Nephron progenitor cell (in vitro differentiated cells): ENCODE data around the gene CLDN16.

Experiments used
- DNase-seq: peaks from one replicate; pipeline ENCODE4 v3.0.0; 2021
- H3K27ac Mint-ChIP-seq: 2 replicates; pipeline ENCODE4 v1.8.0; 2021; ENCODE audit warnings: mild to moderate bottlenecking, moderate library complexity, mixed read lengths
- H3K27me3 Mint-ChIP-seq: 2 replicates; pipeline ENCODE4 v1.8.0; 2021; ENCODE audit warnings: mild to moderate bottlenecking, low read depth, mixed read lengths; ENCODE audit not compliant: poor library complexity
- H3K36me3 Mint-ChIP-seq: 2 replicates; pipeline ENCODE4 v1.8.0; 2021; ENCODE audit warnings: low read depth, mixed read lengths
- H3K4me1 Mint-ChIP-seq: 2 replicates; pipeline ENCODE4 v1.8.0; 2021; ENCODE audit warnings: mixed read lengths
- H3K4me3 Mint-ChIP-seq: 2 replicates; pipeline ENCODE4 v1.8.0; 2021; ENCODE audit warnings: mild to moderate bottlenecking, moderate library complexity, mixed read lengths
- H3K9me3 Mint-ChIP-seq: 2 replicates; pipeline ENCODE4 v1.8.0; 2021; ENCODE audit warnings: mild to moderate bottlenecking, moderate library complexity, mixed read lengths
- TF ChIP-seq, protein P1 (sequence below): fragments of 200-600 bp; sonication (generic); IDR thresholded peaks from 2 replicates; pipeline ENCODE4 v1.5.0; 2021; ENCODE audit warnings: antibody characterized with exemption

Gene CLDN16

GRCh38 chr3:190397889-190398288 is 9.9 kb downstream of the CLDN16 start:
- Mint-ChIP-seq H3K27me3 (no peaks in the 10 kb centered on the region), H3K4me3 (no peak overlapping the region), H3K4me1 (no peaks in the 10 kb centered on the region), H3K36me3 (no peaks in the 10 kb centered on the region), H3K9me3 (no peaks in the 10 kb centered on the region), H3K27ac (no peak overlapping the region)
- DNase-seq, result no peak
- TF ChIP-seq, protein P1, sequence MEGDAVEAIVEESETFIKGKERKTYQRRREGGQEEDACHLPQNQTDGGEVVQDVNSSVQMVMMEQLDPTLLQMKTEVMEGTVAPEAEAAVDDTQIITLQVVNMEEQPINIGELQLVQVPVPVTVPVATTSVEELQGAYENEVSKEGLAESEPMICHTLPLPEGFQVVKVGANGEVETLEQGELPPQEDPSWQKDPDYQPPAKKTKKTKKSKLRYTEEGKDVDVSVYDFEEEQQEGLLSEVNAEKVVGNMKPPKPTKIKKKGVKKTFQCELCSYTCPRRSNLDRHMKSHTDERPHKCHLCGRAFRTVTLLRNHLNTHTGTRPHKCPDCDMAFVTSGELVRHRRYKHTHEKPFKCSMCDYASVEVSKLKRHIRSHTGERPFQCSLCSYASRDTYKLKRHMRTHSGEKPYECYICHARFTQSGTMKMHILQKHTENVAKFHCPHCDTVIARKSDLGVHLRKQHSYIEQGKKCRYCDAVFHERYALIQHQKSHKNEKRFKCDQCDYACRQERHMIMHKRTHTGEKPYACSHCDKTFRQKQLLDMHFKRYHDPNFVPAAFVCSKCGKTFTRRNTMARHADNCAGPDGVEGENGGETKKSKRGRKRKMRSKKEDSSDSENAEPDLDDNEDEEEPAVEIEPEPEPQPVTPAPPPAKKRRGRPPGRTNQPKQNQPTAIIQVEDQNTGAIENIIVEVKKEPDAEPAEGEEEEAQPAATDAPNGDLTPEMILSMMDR, result no peak

DNA sequence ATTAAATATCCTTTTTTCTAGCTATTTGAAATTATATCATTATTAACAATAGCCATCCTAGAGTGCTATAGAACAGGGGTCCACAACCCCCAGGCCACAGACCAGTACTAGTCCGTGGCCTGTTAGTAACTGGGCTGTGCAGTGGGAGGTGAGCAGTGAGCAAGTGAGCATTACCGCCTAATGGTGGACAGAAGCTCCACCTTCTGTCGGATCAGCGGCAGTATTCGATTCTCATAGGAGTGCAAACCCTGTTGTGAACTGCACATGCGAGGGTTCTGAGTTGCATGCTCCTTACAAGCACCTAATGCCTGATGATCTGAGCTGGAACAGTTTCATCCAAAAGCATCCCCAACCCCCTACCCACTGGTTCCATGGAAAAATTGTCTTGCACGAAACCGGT is 11.7 kb downstream of the CLDN16 start:
- Mint-ChIP-seq H3K27me3 (no peaks in the 10 kb centered on the region), H3K4me1 (no peaks in the 10 kb centered on the region), H3K27ac (no peak overlapping the region), H3K4me3 (no peak overlapping the region), H3K36me3 (no peaks in the 10 kb centered on the region), H3K9me3 (no peaks in the 10 kb centered on the region)
- TF ChIP-seq, protein P1, result no peak
- no peak for DNase-seq

DNA sequence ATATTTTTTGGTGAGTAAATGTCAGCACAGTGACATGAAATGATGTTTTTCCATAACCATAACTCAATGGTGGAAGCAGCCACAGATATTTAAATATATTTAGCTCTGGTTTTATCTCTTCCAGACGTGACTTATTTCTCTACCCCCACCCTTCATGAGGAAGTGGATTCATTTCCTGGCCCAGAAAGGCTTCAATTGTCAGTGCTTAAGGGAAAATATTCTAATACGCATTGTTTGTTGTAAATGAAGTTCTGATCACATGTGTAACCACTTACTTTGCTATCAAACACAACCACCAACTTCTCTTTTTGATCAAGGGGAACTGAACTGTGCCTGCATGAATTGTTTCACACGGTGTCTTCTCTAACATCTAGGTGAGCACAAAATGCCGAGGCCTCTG is 14.0 kb downstream of the CLDN16 start:
- TF ChIP-seq, protein P1, result no peak
- no peaks in the 10 kb centered on the region for H3K27me3 Mint-ChIP-seq
- H3K4me3 Mint-ChIP-seq, result no peak overlapping the region
- no peaks in the 10 kb centered on the region for H3K36me3 Mint-ChIP-seq
- no peak for DNase-seq
- H3K4me1 Mint-ChIP-seq, result no peaks in the 10 kb centered on the region
- no peaks in the 10 kb centered on the region for H3K9me3 Mint-ChIP-seq
- H3K27ac Mint-ChIP-seq, result no peak overlapping the region

GRCh38 chr3:190404715-190405114 is 16.8 kb downstream of the CLDN16 start:
- Mint-ChIP-seq H3K4me3 (no peak overlapping the region), H3K9me3 (no peaks in the 10 kb centered on the region), H3K27me3 (no peaks in the 10 kb centered on the region), H3K27ac (no peak overlapping the region), H3K4me1 (no peaks in the 10 kb centered on the region), H3K36me3 (no peaks in the 10 kb centered on the region)
- TF ChIP-seq, protein P1, result no peak
- DNase-seq, result no peak

DNA sequence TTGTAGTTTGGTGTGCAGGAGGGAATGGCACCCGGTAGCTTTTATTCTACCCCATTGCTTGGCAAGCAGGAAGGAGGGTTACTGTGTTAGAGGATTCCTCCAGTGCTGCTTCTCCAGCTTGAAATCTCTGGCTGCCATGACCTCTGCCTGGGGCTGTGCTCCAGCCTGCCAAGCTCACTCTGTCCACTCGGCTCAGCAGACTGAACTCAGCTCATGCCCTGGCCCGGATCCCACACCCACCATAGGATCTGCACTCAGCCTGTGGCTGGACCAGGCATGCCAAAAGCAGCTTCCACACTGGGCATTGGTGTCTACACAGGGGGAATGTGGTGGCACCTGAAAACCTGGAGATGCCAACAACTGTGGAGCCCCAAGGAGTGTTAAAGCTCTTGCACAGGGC is 26.3 kb downstream of the CLDN16 start:
- no peak overlapping the region for H3K4me3 Mint-ChIP-seq

DNA sequence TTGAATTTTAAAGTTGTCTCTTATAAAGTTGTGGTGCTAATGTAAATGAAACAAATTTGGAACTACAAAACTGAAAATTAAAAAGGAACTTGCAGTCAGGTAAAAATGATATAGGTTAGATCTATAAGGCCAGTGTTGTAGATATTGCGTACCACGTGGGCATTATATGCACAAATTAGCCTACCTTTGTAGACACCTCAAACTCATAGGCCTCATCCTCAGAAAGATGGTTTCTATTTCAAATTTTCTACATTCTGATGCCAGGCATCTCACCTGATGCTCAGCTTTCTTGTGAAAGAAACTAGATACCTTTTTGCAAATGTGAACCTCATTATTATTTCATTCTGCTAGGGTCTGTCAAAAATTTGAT is 36.1 kb downstream of the CLDN16 start:
- no peak overlapping the region for H3K4me3 Mint-ChIP-seq
- DNase-seq, result no peak
- no peaks in the 10 kb centered on the region for H3K4me1 Mint-ChIP-seq
- H3K36me3 Mint-ChIP-seq, result no peaks in the 10 kb centered on the region
- H3K27me3 Mint-ChIP-seq, result peaks cover 3% of the 10 kb centered on the region
- no peaks in the 10 kb centered on the region for H3K9me3 Mint-ChIP-seq
- TF ChIP-seq, protein P1, result no peak
- no peak overlapping the region for H3K27ac Mint-ChIP-seq

More for the DNA sequence above, 26.3 kb downstream of the CLDN16 start:
- H3K4me1 Mint-ChIP-seq, result no peaks in the 10 kb centered on the region
- DNase-seq, result no peak
- TF ChIP-seq, protein P1, result no peak
- H3K27ac Mint-ChIP-seq, result no peak overlapping the region
- peaks cover 3% of the 10 kb centered on the region for H3K27me3 Mint-ChIP-seq
- H3K9me3 Mint-ChIP-seq, result peaks cover 20% of the 10 kb centered on the region
- no peaks in the 10 kb centered on the region for H3K36me3 Mint-ChIP-seq
